ENCODE measurements around the gene ETS1. TPM values are rescaled to one million over a fixed set of nuclear protein-coding genes. Genes with fewer than 3 reads are reported as not detected.

ETS1 gene
- polyA plus RNA-seq, 2 of the 4 experiments (the other 2 are of a cell fraction), result 14.5 to 18.8 TPM

- WGBS (ENCODE audit: missing lambda C conversion rate), result 83% methylated on average over 3 of the region's 3 CpGs
- Histone ChIP-seq H3K4me1 (peaks cover 22% of the 10 kb centered on the region; the same call in 2 of the 3 replicates), H3K9me3 (no peaks in the 10 kb centered on the region), H3K4me3 (no peak overlapping the region), H3K4me2 (peak overlapping the region; percentile 71), H3K27ac (peak overlapping the region; percentile 48 to 63; a peak in 4 of 6 replicates)
- ATAC-seq (peak; percentile 21 to 42; a peak in 3 of 6 replicates), DNase-seq (ENCODE audit: low read depth in 1 of 2, low spot score in 1 of 2) (no peak), FAIRE-seq (no peak)
- ChIA-PET CTCF (interaction anchor here (0.9 to 1.7 kb wide), 5 partner anchors 13 to 277 kb away, joined by 3 to 5 read pairs (median 4); no protein-coding TSS in a partner anchor), POLR2A (no interaction called here)
- TF ChIP-seq HOXB13 (CRISPR knock-in tag; IDR thresholded peaks at IDR 0.05; ENCODE audit: low read depth) (no peak), ELK1 (IDR thresholded peaks at IDR 0.05; ENCODE audit: low read depth, low read length) (no peak)
Measured at GRCh38 chr11:128448981-128449713, 138.2 kb downstream of the ETS1 start.

- ATAC-seq, result peak; percentile 96
- no peak overlapping the region for H3K4me3 ChIP-seq
- 24% methylated on average over 7 of the region's 7 CpGs for WGBS (ENCODE audit: missing lambda C conversion rate)
- H3K4me1 ChIP-seq, result peaks cover 18% of the 10 kb centered on the region; the same call in 2 of the 3 replicates
- TF ChIP-seq CHD4 (IDR thresholded peaks at IDR 0.05; ENCODE audit: borderline replicate concordance), result no peak
- no peak for TF ChIP-seq POLR2A (IDR thresholded peaks at IDR 0.05; ENCODE audit: low read length)
- no peak for TF ChIP-seq ZC3H11A (IDR thresholded peaks at IDR 0.05)
- TF ChIP-seq ELK1 (IDR thresholded peaks at IDR 0.05; ENCODE audit: low read depth, low read length), result no peak
- no peak for TF ChIP-seq ATOH8 (CRISPR knock-in tag; IDR thresholded peaks at IDR 0.05; ENCODE audit: low read depth)
- TF ChIP-seq EHF (CRISPR knock-in tag; IDR thresholded peaks at IDR 0.05), result no peak
- TF ChIP-seq HOXA7 (CRISPR knock-in tag; IDR thresholded peaks at IDR 0.05), result no peak
- no peak for TF ChIP-seq KDM1A (IDR thresholded peaks at IDR 0.05; ENCODE audit: low read depth)
- peak; percentile 23; the same call in 1 of the 2 replicates for TF ChIP-seq JUNB (IDR thresholded peaks at IDR 0.05)
- peak; percentile 43; the same call in 1 of the 2 replicates for TF ChIP-seq FOSL2 (IDR thresholded peaks at IDR 0.05)
- peak; percentile 73 for TF ChIP-seq FOSL2 (CRISPR knock-in tag; IDR thresholded peaks at IDR 0.05)
- no peak for TF ChIP-seq EHMT2 (IDR thresholded peaks at IDR 0.05; ENCODE audit: low read depth)
- no peak for TF ChIP-seq ZNF302 (CRISPR knock-in tag; IDR thresholded peaks at IDR 0.05)
- TF ChIP-seq SMC3 (IDR thresholded peaks at IDR 0.05), result no peak; the same call in 2 of the 3 replicates
- TF ChIP-seq MAX (IDR thresholded peaks at IDR 0.05), result 0 out of 2 replicates have a peak, but pooled peaks have one; percentile 38
- TF ChIP-seq NPAS2 (CRISPR knock-in tag; IDR thresholded peaks at IDR 0.05; ENCODE audit: borderline replicate concordance), result no peak
- TF ChIP-seq CEBPB (IDR thresholded peaks at IDR 0.05), result no peak
- TF ChIP-seq CBX2 (IDR thresholded peaks at IDR 0.05; ENCODE audit: borderline replicate concordance, low read depth), result no peak
- no peak for TF ChIP-seq HOXB5 (CRISPR knock-in tag; IDR thresholded peaks at IDR 0.05)
- no peak for TF ChIP-seq PHF8 (IDR thresholded peaks at IDR 0.05; ENCODE audit: borderline replicate concordance, low read depth)
- TF ChIP-seq NFE2L2 (conservative IDR thresholded peaks at IDR 0.05; ENCODE audit: low read length), result no peak
- no peak for TF ChIP-seq GATA3 (IDR thresholded peaks at IDR 0.05; ENCODE audit: borderline replicate concordance)
- no peak for TF ChIP-seq SREBF2 (IDR thresholded peaks at IDR 0.05)
- TF ChIP-seq RARB (CRISPR knock-in tag; IDR thresholded peaks at IDR 0.05), result no peak
- no peak for TF ChIP-seq FOSB (CRISPR knock-in tag; IDR thresholded peaks at IDR 0.05)
- TF ChIP-seq RAD21 (conservative IDR thresholded peaks at IDR 0.05 in 1 of 2, IDR thresholded peaks at IDR 0.05 in 1 of 2), result peak; percentile 42 to 47; a peak in 4 of 5 replicates
- ChIA-PET CTCF (interaction anchor here (0.9 to 1.7 kb wide), 3 partner anchors 12 to 276 kb away, joined by 4 to 5 read pairs (median 4); no protein-coding TSS in a partner anchor), POLR2A (no interaction called here)
- H3K4me2 ChIP-seq, result peak overlapping the region; percentile 71
- peak overlapping the region; percentile 48 to 63 for H3K27ac ChIP-seq
- peak; percentile 48 to 75 for DNase-seq (ENCODE audit: low read depth in 1 of 2, low spot score in 1 of 2)
- FAIRE-seq, result no peak
- no peaks in the 10 kb centered on the region for H3K9me3 ChIP-seq
Measured at GRCh38 chr11:128448200-128448886, 139.0 kb downstream of the ETS1 start.

Data from A549 (cell line).